Small intestine (tissue), 7 donors: Measurements from ENCODE around the gene LDLR. TPM values are rescaled to one million over a fixed set of nuclear protein-coding genes. Genes with fewer than 3 reads are reported as not detected.

Source experiments
- DNase-seq, 2 donors: peaks; one replicate each; pipeline versions ENCODE4 v3.0.0 to v3.0.0-alpha.2; 2013
- FAIRE-seq: peaks from 2 replicates; lab custom pipeline; 2012; peaks lifted over from hg19 to GRCh38; lab: Jason Lieb, UNC
- H3K27ac ChIP-seq, 3 donors: one replicate each; pipeline ENCODE4 v1.5.1; 2013; ENCODE audit warnings: low read length in 2 of 3, mild to moderate bottlenecking in 2 of 3, control low read depth in 1 of 3, inconsistent platforms in 1 of 3, low read depth in 1 of 3, moderate library complexity in 1 of 3
- H3K27me3 ChIP-seq, 3 donors: one replicate each; pipeline ENCODE4 v1.6.1; 2013; ENCODE audit warnings: low read length in 3 of 3, inconsistent platforms in 1 of 3; ENCODE audit not compliant: control insufficient read depth in 3 of 3, insufficient read depth in 3 of 3
- H3K36me3 ChIP-seq, 3 donors: one replicate each; pipeline ENCODE4 v1.6.1; 2013; ENCODE audit warnings: low read length in 3 of 3, inconsistent platforms in 1 of 3, low read depth in 1 of 3, mild to moderate bottlenecking in 1 of 3, moderate library complexity in 1 of 3; ENCODE audit not compliant: control insufficient read depth in 3 of 3, insufficient read depth in 2 of 3
- H3K4me1 ChIP-seq, 3 donors: one replicate each; pipeline ENCODE4 v1.6.1; 2013; ENCODE audit warnings: low read length in 2 of 3, inconsistent platforms in 1 of 3, low read depth in 1 of 3, mild to moderate bottlenecking in 1 of 3, moderate library complexity in 1 of 3; ENCODE audit not compliant: control insufficient read depth in 3 of 3, insufficient read depth in 2 of 3
- H3K4me3 ChIP-seq, 3 donors: one replicate each; pipeline ENCODE4 v1.5.1; 2013; ENCODE audit warnings: low read length in 3 of 3, control low read depth in 1 of 3, inconsistent platforms in 1 of 3, low read depth in 1 of 3, mild to moderate bottlenecking in 1 of 3, moderate library complexity in 1 of 3
- H3K9me3 ChIP-seq, 2 donors: one replicate each; pipeline ENCODE4 v1.6.1; 2013; ENCODE audit warnings: low read depth in 1 of 2, low read length in 1 of 2; ENCODE audit not compliant: control insufficient read depth in 2 of 2, insufficient read depth in 1 of 2
- WGBS, 3 donors: extraction: QIAGEN DNeasy Blood & Tissue Kit; methylation state at CpG; one replicate each; pipeline ENCODE4 v1.1.7; 2013; 5-methylcytosine and 5-hydroxymethylcytosine counted together
- polyA plus RNA-seq, 4 donors: library from polyadenylated mRNA; stranded (reverse) in 3 of 4; unstranded in 1 of 4; fragments of 200-250 nt in 3 of 4; fragments of 120-200 nt in 1 of 4; gene quantifications; one replicate each; pipeline versions ENCODE4 v1.2.1 to v1.2.3, GENCODE V29; 2013
- donor health status: healthy with polysubstance abuse.
- donor health status: control.
- donor health status: control.
- donor health status: Bipolar disorder and iron deficiency.
- donor health status: healthy.

LDLR gene
- polyA plus RNA-seq, 4 donors, result 6.0 to 40.1 (median 31.1) TPM

DNA sequence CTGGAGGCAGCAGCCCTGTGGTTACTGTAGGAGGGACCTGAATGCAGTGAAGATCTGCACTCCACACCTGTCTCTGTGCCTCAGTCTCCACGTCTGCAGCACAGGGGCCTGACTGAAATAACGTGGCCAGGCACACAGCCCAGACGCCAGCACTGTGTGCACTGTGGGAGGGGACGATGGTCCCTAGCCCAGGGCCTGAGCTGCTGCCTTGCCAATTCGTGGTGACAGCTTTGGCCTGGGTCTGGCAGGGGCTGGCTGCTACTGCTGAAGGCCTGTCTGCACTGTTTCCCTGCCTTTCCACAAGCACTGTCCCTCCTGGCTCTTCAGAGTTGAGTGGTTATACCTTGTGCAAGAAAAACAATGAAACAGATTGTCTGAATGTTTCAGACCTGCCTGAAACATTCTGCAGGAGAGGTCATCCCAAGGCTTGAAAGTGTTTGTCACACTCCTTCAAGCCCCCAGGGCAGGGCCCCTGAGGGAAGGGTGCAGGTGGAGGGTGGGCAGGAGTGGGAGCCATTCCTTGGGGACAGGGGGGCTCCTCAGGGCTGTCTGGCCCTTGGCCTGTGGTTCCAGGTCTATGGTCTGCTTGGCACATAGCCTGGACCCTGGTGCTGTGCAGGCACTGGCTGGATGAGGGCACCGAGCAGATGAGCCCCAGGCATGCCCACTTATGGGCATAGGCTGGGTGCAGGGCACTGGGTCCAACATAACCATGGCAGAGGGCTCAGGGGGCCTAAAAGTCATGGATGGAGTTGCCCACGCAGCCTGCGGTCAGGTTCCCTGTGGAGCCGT lies 38.7 kb upstream of the LDLR start:
- H3K27ac ChIP-seq, result no peak overlapping the region
- no peaks in the 10 kb centered on the region for H3K27me3 ChIP-seq
- no peaks in the 10 kb centered on the region for H3K9me3 ChIP-seq
- 94 to 96% (median 95%) methylated on average over 9 of the region's 9 CpGs for WGBS, 3 donors
- H3K4me1 ChIP-seq, result no peaks in the 10 kb centered on the region
- DNase-seq (no peak), FAIRE-seq (no peak)
- H3K4me3 ChIP-seq, result no peak overlapping the region
- peaks cover 0 to 87% (median 11%) of the 10 kb centered on the region in 3 donors for H3K36me3 ChIP-seq

DNA sequence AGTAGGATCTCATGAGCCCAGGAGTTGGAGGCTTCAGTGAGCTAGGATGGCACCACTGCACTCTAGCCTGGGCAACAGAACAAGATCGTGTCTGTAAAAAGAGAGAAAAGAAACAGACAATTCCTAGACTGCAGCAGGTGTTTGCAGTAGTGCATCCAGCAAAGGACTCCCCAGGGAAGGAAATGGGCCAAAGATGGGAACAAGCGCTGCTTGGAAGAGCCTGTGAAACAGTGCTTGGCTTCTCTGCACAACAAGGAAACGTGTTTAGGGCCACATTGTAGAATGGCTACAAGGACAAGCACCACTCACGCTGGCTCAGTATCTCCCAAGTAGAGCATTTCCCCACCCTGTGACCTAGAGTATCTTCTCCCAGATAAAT lies 35.5 kb upstream of the LDLR start:
- Histone ChIP-seq H3K27ac (no peak overlapping the region), H3K4me1 (no peaks in the 10 kb centered on the region), H3K4me3 (no peak overlapping the region), H3K9me3 (no peaks in the 10 kb centered on the region), H3K27me3 (no peaks in the 10 kb centered on the region), H3K36me3 (peaks cover 4 to 93% (median 7%) of the 10 kb centered on the region in 3 donors)
- no peak for FAIRE-seq
- 88 to 93% (median 91%) methylated on average over 4 of the region's 4 CpGs for WGBS, 3 donors
- no peak for DNase-seq

DNA sequence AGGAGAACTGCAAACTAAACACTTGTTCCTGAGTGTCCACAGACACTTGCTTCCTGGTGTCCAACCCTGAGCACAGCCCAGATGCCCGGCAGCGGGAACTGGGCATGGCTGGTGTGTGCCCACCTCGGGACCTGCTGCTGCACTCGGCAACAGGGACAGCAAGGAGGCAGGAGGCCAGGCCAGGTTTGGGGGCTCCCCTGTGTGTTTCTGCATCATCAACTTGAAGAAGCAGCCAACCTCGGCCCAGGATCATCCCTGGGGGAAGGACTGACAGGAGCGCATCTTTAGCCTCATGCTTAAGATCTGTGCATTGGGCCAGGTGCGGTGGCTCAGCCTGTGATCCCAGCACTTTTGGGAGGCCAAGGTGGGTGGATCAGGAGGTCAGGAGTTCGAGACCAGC lies 35.1 kb upstream of the LDLR start:
- WGBS, 3 donors, result 90 to 100% (median 96%) methylated on average over 8 of the region's 8 CpGs
- FAIRE-seq, result no peak
- peaks cover 4 to 90% (median 7%) of the 10 kb centered on the region in 3 donors for H3K36me3 ChIP-seq

DNA sequence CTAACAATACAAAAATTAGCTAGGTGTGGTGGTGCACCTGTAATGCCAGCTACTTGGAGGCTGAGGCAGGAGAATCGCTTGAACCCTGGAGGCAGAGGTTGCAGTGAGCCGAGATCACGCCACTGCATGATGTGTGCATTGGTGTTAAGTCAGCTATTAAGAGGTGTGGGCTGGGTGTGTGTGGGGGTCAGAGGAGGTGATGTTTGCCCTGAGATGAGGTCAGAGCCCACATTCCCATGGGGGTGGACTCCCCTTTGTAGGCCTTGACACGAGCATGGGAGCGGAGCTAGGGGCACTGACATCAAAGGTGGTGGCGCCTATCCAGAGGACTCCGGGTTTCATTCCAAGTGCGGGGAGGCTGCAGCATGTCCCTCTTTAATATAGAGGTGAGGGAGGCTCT lies 34.6 kb upstream of the LDLR start:
- no peak overlapping the region for H3K4me3 ChIP-seq
- no peaks in the 10 kb centered on the region for H3K9me3 ChIP-seq
- no peaks in the 10 kb centered on the region for H3K27me3 ChIP-seq
- no peaks in the 10 kb centered on the region for H3K4me1 ChIP-seq
- peaks cover 4 to 90% (median 10%) of the 10 kb centered on the region in 3 donors for H3K36me3 ChIP-seq
- no peak overlapping the region for H3K27ac ChIP-seq
- FAIRE-seq (no peak), DNase-seq (no peak)
- 92 to 96% (median 92%) methylated on average over 8 of the region's 8 CpGs for WGBS, 3 donors

More for the DNA sequence above, 35.1 kb upstream of the LDLR start:
- no peaks in the 10 kb centered on the region for H3K4me1 ChIP-seq
- H3K4me3 ChIP-seq, result no peak overlapping the region
- H3K27ac ChIP-seq, result no peak overlapping the region
- DNase-seq, result no peak
- no peaks in the 10 kb centered on the region for H3K9me3 ChIP-seq
- no peaks in the 10 kb centered on the region for H3K27me3 ChIP-seq

DNA sequence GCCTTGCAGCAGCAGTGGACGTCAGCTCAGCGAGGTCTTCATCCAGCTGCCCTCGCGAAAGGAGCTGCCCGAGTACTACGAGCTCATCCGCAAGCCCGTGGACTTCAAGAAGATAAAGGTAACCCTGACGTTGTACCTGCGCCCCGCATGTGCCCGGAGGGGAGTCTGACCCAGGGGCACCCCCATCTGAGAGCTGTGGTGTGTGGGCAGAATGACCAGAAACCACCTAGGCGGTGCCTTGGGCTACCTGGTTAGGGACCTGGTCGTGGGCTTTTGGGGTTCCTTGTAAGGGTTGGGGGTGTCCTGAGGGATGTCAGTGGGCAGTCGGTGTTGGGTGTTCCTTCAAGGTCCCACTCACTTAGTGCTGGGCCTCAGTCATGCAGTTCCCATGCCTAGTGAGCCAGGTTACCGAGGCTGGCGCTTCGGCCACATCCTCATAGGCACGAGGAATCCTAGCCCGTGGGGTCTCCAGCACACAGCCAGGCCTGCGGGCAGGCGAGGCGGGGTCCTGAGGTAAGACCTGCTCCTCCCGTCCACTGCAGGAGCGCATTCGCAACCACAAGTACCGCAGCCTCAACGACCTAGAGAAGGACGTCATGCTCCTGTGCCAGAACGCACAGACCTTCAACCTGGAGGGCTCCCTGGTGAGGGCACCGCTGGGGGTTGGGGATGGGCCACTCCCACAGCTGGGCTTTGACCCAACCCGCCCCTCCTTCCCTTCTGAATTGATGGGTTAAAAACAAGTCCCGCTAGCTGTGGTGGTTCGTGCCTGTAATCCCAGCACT lies 30.8 kb upstream of the LDLR start:
- Histone ChIP-seq H3K4me1 (no peaks in the 10 kb centered on the region), H3K36me3 (peaks cover 10 to 92% (median 10%) of the 10 kb centered on the region in 3 donors), H3K9me3 (no peaks in the 10 kb centered on the region), H3K27me3 (no peaks in the 10 kb centered on the region), H3K4me3 (no peak overlapping the region), H3K27ac (no peak overlapping the region)
- 94% methylated on average over 33 to 34 of the region's 34 CpGs for WGBS, 3 donors
- FAIRE-seq (no peak), DNase-seq (no peak)

DNA sequence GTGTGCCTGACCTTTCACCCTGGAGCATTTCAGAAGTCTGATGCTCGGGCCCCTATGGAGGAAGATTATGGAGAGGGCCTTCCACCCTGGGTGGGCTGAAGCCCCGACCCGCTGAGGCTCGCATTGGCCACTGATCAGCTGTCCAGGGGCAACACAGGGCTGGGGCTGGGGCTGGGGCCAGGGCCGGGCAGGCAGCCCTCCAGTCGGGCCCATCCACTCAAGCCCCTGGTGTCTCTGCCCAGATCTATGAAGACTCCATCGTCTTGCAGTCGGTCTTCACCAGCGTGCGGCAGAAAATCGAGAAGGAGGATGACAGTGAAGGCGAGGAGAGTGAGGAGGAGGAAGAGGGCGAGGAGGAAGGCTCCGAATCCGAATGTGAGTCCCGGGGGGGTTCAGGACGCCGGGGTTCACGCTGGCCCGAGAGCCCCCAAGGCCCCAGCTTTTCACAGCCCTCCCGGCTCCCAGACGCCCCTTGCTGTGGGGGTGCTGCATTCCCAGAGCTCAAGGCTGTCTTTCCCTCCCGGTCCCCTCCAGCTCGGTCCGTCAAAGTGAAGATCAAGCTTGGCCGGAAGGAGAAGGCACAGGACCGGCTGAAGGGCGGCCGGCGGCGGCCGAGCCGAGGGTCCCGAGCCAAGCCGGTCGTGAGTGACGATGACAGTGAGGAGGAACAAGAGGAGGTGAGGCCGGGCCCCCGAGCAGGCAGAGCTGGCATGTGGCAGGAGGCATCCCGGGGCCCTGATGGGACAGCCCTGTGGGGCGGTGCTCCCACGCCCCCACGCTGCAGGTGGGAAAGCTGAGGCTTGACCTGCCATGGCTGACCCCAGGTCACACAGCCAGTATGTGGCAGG lies 29.5 kb upstream of the LDLR start:
- Histone ChIP-seq H3K36me3 (peaks cover 6 to 88% (median 10%) of the 10 kb centered on the region in 3 donors), H3K9me3 (no peaks in the 10 kb centered on the region), H3K4me1 (no peaks in the 10 kb centered on the region), H3K27ac (no peak overlapping the region), H3K4me3 (no peak overlapping the region), H3K27me3 (no peaks in the 10 kb centered on the region)
- DNase-seq, result no peak
- no peak for FAIRE-seq
- 96 to 97% (median 97%) methylated on average over 36 to 43 of the region's 43 CpGs for WGBS, 3 donors

DNA sequence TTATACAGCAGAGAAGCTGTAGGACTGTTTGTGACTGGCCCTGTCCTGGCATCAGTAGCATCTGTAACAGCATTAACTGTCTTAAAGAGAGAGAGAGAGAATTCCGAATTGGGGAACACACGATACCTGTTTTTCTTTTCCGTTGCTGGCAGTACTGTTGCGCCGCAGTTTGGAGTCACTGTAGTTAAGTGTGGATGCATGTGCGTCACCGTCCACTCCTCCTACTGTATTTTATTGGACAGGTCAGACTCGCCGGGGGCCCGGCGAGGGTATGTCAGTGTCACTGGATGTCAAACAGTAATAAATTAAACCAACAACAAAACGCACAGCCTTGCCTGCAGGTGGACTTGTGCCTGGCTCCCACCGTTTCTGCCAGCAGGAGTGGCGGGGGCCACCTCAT lies 27.3 kb upstream of the LDLR start:
- no peaks in the 10 kb centered on the region for H3K27me3 ChIP-seq
- WGBS, 3 donors, result 89 to 90% (median 90%) methylated on average over 14 of the region's 14 CpGs
- FAIRE-seq (no peak), DNase-seq (no peak)
- no peak overlapping the region for H3K27ac ChIP-seq
- no peaks in the 10 kb centered on the region for H3K4me1 ChIP-seq
- no peak overlapping the region for H3K4me3 ChIP-seq
- H3K9me3 ChIP-seq, result no peaks in the 10 kb centered on the region
- peaks cover 8 to 82% (median 8%) of the 10 kb centered on the region in 3 donors for H3K36me3 ChIP-seq

DNA sequence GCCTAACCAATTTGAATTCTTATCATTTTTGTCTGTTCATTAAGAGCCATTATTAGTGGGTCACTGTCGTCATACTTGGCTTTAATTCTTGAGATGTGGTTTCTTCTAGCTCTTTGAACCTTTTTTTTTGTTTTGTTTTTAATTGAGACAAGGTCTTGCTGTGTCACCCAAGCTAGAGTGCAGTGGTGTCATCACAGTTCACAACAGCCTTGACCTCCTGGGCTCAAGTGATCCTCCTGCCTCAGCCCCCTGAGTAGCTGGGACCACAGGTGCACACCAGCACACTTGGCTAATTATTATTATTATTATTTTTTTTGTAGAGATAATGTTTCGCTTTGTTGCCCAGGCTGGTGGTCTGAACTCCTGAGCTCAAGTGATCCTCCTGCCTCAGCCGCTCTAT lies 25.8 kb upstream of the LDLR start:
- DNase-seq, result no peak
- no peak overlapping the region for H3K27ac ChIP-seq
- no peak overlapping the region for H3K4me3 ChIP-seq
- peaks cover 0 to 7% of the 10 kb centered on the region in 2 donors for H3K9me3 ChIP-seq
- WGBS, 3 donors, result 82 to 87% (median 84%) methylated on average over 3 of the region's 3 CpGs
- H3K36me3 ChIP-seq, result peaks cover 8 to 74% (median 8%) of the 10 kb centered on the region in 3 donors
- H3K27me3 ChIP-seq, result no peaks in the 10 kb centered on the region
- no peak for FAIRE-seq
- H3K4me1 ChIP-seq, result no peaks in the 10 kb centered on the region
